ENCODE data around the gene GOLGA6L4.
"Not testable (repeated sequence)": the region's sequence is repeated elsewhere in the genome, so short reads cannot be mapped to it uniquely, and the experiment has no call there.

Gene GOLGA6L4, protein sequence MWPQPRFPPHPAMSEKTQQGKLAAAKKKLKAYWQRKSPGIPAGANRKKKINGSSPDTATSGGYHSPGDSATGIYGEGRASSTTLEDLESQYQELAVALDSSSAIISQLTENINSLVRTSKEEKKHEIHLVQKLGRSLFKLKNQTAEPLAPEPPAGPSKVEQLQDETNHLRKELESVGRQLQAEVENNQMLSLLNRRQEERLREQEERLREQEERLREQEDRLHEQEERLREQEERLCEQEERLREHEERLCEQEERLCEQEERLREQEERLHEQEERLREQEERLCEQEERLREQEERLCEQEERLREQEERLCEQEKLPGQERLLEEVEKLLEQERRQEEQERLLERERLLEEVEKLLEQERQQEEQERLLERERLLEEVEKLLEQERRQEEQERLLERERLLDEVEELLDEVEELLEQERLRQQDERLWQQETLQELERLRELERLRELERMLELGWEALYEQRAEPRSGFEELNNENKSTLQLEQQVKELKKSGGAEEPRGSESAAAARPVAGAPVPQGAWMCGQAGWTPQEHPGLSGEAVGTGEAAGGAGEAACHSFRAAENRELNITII

DNA sequence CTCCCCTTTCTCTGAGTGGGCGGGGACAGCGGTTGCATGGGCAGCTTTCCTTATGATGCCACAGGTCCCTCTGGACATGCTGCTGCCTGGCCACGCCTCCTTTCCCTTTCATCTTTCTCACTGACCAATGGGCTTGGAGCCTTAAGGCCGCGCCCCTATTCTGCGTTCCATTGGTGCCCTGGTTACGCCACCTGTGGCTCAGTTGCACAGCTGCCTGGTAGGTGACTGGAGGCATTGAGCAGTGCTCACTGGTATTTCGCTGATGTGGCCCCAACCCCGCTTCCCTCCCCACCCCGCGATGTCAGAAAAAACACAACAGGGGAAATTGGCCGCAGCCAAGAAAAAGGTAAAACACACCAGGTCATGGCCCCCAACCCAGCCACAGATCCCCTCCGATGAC is at the start of gene GOLGA6L4:
GOLGA6L4 (plus strand) TSS at position 201 of the 400 bp plus-strand sequence; CDS start at position 263, 62 bp downstream.
- not testable (repeated sequence) for H3K9ac ChIP-seq (ENCODE audit: low read length); H4K20me1 ChIP-seq (ENCODE audit: low read depth, low read length); H3K36me3 ChIP-seq (ENCODE audit: low read length); H3K79me2 ChIP-seq (ENCODE audit: insufficient read depth, low read length); H3K27ac ChIP-seq (ENCODE audit: low read depth, low read length); H3K4me2 ChIP-seq (ENCODE audit: low read depth, low read length, poor library complexity, severe bottlenecking); H2AFZ ChIP-seq (ENCODE audit: low read depth, low read length, severe bottlenecking); H3K4me3 ChIP-seq (ENCODE audit: insufficient read depth, low read length, poor library complexity, severe bottlenecking); H3K27me3 ChIP-seq (ENCODE audit: low read length); H3K9me2 ChIP-seq (replicated peaks; ENCODE audit: insufficient read depth, low read length); H3K9me3 ChIP-seq (ENCODE audit: insufficient read depth, low read length); H3F3A ChIP-seq (ENCODE audit: insufficient read depth)

DNA sequence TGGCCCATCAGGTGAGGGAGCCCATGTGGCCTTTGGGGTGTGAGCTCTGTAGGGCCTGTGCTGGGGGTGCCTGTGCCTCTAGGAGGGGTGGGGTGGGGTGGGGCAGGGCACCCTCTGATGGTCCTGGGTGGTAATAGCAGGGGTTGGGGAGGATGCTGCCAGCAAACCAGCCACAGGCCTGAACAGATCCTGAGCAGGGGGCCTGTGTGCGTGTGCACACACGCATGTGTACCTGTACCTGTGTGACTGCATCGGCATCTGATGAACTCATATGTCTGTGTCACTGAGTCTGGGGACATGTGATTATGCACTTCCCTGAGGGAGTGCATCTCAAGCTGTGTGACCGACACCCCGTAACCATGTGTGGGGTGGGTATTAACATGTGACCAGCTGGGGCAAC is 42.6 kb upstream of the GOLGA6L4 start:
- not testable (repeated sequence) for H3K27ac ChIP-seq (ENCODE audit: low read depth, low read length); H3K36me3 ChIP-seq (ENCODE audit: low read length); H3K4me3 ChIP-seq (ENCODE audit: insufficient read depth, low read length, poor library complexity, severe bottlenecking); H3K79me2 ChIP-seq (ENCODE audit: insufficient read depth, low read length); H3K9me2 ChIP-seq (replicated peaks; ENCODE audit: insufficient read depth, low read length); H3F3A ChIP-seq (ENCODE audit: insufficient read depth); H3K9me3 ChIP-seq (ENCODE audit: insufficient read depth, low read length); H4K20me1 ChIP-seq (ENCODE audit: low read depth, low read length); H3K9ac ChIP-seq (ENCODE audit: low read length); H3K4me2 ChIP-seq (ENCODE audit: low read depth, low read length, poor library complexity, severe bottlenecking); H3K27me3 ChIP-seq (ENCODE audit: low read length); H2AFZ ChIP-seq (ENCODE audit: low read depth, low read length, severe bottlenecking)

- H2AFZ ChIP-seq (ENCODE audit: low read depth, low read length, severe bottlenecking); H3K27ac ChIP-seq (ENCODE audit: low read depth, low read length); H3K36me3 ChIP-seq (ENCODE audit: low read length); H3K27me3 ChIP-seq (ENCODE audit: low read length); H3K9me3 ChIP-seq (ENCODE audit: insufficient read depth, low read length); H3K4me2 ChIP-seq (ENCODE audit: low read depth, low read length, poor library complexity, severe bottlenecking); H4K20me1 ChIP-seq (ENCODE audit: low read depth, low read length); H3F3A ChIP-seq (ENCODE audit: insufficient read depth); H3K4me3 ChIP-seq (ENCODE audit: insufficient read depth, low read length, poor library complexity, severe bottlenecking); H3K79me2 ChIP-seq (ENCODE audit: insufficient read depth, low read length); H3K9ac ChIP-seq (ENCODE audit: low read length); H3K9me2 ChIP-seq (replicated peaks; ENCODE audit: insufficient read depth, low read length): not testable (repeated sequence)
These were observed 40.0 kb upstream of the GOLGA6L4 start for GRCh38 chr15:84195603-84196002.

- not testable (repeated sequence) for H3F3A ChIP-seq (ENCODE audit: insufficient read depth); H3K9me3 ChIP-seq (ENCODE audit: insufficient read depth, low read length); H3K9ac ChIP-seq (ENCODE audit: low read length); H3K4me2 ChIP-seq (ENCODE audit: low read depth, low read length, poor library complexity, severe bottlenecking); H3K79me2 ChIP-seq (ENCODE audit: insufficient read depth, low read length); H3K27ac ChIP-seq (ENCODE audit: low read depth, low read length); H3K27me3 ChIP-seq (ENCODE audit: low read length); H2AFZ ChIP-seq (ENCODE audit: low read depth, low read length, severe bottlenecking); H3K4me3 ChIP-seq (ENCODE audit: insufficient read depth, low read length, poor library complexity, severe bottlenecking); H3K36me3 ChIP-seq (ENCODE audit: low read length); H4K20me1 ChIP-seq (ENCODE audit: low read depth, low read length); H3K9me2 ChIP-seq (replicated peaks; ENCODE audit: insufficient read depth, low read length)
These were observed 38.9 kb upstream of the GOLGA6L4 start for GRCh38 chr15:84196530-84197188.

GRCh38 chr15:84199865-84200264 is 35.7 kb upstream of the GOLGA6L4 start:
- H3K27me3 ChIP-seq (ENCODE audit: low read length); H3K4me2 ChIP-seq (ENCODE audit: low read depth, low read length, poor library complexity, severe bottlenecking); H3K4me3 ChIP-seq (ENCODE audit: insufficient read depth, low read length, poor library complexity, severe bottlenecking); H4K20me1 ChIP-seq (ENCODE audit: low read depth, low read length); H3K9me3 ChIP-seq (ENCODE audit: insufficient read depth, low read length); H3K79me2 ChIP-seq (ENCODE audit: insufficient read depth, low read length); H2AFZ ChIP-seq (ENCODE audit: low read depth, low read length, severe bottlenecking); H3K9ac ChIP-seq (ENCODE audit: low read length); H3K36me3 ChIP-seq (ENCODE audit: low read length); H3K9me2 ChIP-seq (replicated peaks; ENCODE audit: insufficient read depth, low read length); H3K27ac ChIP-seq (ENCODE audit: low read depth, low read length); H3F3A ChIP-seq (ENCODE audit: insufficient read depth): not testable (repeated sequence)

DNA sequence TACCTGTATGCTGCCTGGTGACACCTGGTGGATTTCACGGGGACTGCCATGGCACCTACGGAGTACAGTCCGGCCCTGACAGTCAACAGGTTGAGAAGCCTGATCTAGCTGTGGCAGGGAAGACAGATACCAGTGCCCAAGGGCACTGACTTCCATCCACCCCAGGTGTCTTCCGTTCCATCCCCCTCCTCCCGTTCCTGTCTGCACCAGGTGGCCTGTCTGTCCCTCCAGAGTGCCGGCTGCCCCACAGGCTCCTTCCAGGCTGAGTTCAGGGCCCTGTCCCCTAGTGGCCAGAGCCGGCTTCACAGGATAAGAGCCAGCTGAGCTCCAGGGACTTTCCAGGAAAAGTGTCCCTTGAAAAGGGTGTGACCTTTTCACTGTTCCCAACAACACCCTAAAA is 10.9 kb downstream of the GOLGA6L4 start:
- not testable (repeated sequence) for H3K9ac ChIP-seq (ENCODE audit: low read length); H3K36me3 ChIP-seq (ENCODE audit: low read length); H3K9me2 ChIP-seq (replicated peaks; ENCODE audit: insufficient read depth, low read length); H3K27me3 ChIP-seq (ENCODE audit: low read length); H3K9me3 ChIP-seq (ENCODE audit: insufficient read depth, low read length); H4K20me1 ChIP-seq (ENCODE audit: low read depth, low read length); H3K27ac ChIP-seq (ENCODE audit: low read depth, low read length); H2AFZ ChIP-seq (ENCODE audit: low read depth, low read length, severe bottlenecking); H3F3A ChIP-seq (ENCODE audit: insufficient read depth); H3K4me2 ChIP-seq (ENCODE audit: low read depth, low read length, poor library complexity, severe bottlenecking); H3K79me2 ChIP-seq (ENCODE audit: insufficient read depth, low read length); H3K4me3 ChIP-seq (ENCODE audit: insufficient read depth, low read length, poor library complexity, severe bottlenecking)

Measured in SU-DHL-6 (cell line).